Gastrocnemius medialis (tissue), 4 donors: ENCODE data around the gene LRRK1.

Source experiments
- POLR2A ChIP-seq, 2 donors: fragments of 450-650 bp; IDR thresholded peaks; one replicate each; pipeline ENCODE4 v1.6.1; 2017; ENCODE audit warnings: antibody characterized with exemption in 2 of 2, mild to moderate bottlenecking in 2 of 2, moderate library complexity in 2 of 2
- TF ChIP-seq, protein P1 (sequence below), 5 experiments: fragments of 450-650 bp in 3 of 5; fragments of 200-600 bp in 2 of 5; sonication (generic) in 2 of 5; IDR thresholded peaks in 4 of 5; conservative IDR thresholded peaks in 1 of 5; 1 replicate in 4 of 5; 2 replicates in 1 of 5; pipeline ENCODE4 v1.5.1; 2016 to 2019; ENCODE audit warnings: antibody characterized with exemption in 5 of 5, mild to moderate bottlenecking in 3 of 5, moderate library complexity in 3 of 5

DNA sequence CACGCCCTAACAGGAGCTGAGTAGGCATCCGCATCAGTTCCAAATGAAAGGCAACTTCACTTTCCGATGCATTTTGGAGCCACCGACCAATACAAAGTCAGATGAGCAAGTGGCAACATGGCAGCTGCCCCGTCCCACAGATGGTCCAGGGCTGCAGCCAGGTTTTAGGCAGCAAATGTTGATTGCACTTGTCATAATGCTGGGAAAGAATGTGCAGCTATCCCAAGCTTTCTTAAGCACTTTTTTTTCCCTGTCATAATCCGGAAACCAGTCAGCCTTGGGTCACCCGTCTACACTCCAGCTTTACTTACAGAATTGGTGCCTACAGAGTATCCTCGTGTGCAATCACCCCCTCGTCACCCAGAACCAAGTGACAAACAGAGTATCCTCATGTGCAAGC, 185.0 kb downstream of the LRRK1 start:
- TF ChIP-seq, protein P1, sequence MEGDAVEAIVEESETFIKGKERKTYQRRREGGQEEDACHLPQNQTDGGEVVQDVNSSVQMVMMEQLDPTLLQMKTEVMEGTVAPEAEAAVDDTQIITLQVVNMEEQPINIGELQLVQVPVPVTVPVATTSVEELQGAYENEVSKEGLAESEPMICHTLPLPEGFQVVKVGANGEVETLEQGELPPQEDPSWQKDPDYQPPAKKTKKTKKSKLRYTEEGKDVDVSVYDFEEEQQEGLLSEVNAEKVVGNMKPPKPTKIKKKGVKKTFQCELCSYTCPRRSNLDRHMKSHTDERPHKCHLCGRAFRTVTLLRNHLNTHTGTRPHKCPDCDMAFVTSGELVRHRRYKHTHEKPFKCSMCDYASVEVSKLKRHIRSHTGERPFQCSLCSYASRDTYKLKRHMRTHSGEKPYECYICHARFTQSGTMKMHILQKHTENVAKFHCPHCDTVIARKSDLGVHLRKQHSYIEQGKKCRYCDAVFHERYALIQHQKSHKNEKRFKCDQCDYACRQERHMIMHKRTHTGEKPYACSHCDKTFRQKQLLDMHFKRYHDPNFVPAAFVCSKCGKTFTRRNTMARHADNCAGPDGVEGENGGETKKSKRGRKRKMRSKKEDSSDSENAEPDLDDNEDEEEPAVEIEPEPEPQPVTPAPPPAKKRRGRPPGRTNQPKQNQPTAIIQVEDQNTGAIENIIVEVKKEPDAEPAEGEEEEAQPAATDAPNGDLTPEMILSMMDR (IDR thresholded peaks at IDR 0.05 in 4 of 5, conservative IDR thresholded peaks at IDR 0.05 in 1 of 5), result no peak
- no peak for TF ChIP-seq POLR2A (IDR thresholded peaks at IDR 0.05)
